AG10803 (cell line): ENCODE data around the gene PIP4P1.
"Not testable (repeated sequence)": the region's sequence is repeated elsewhere in the genome, so short reads cannot be mapped to it uniquely, and the experiment has no call there.

Experiments used
- DNase-seq: peaks from one replicate; pipeline ENCODE4 v3.0.0; 2010; ENCODE audit warnings: low read depth
- H3K4me3 ChIP-seq: 2 replicates; pipeline ENCODE4 v1.5.1; 2011; ENCODE audit warnings: mild to moderate bottlenecking, low read length, control low read depth
- TF ChIP-seq, protein P1 (sequence below): conservative IDR thresholded peaks from 2 replicates; pipeline ENCODE4 v1.5.1; 2011; ENCODE audit warnings: mild to moderate bottlenecking, low read length, control low read depth, inconsistent platforms

The PIP4P1 gene

DNA sequence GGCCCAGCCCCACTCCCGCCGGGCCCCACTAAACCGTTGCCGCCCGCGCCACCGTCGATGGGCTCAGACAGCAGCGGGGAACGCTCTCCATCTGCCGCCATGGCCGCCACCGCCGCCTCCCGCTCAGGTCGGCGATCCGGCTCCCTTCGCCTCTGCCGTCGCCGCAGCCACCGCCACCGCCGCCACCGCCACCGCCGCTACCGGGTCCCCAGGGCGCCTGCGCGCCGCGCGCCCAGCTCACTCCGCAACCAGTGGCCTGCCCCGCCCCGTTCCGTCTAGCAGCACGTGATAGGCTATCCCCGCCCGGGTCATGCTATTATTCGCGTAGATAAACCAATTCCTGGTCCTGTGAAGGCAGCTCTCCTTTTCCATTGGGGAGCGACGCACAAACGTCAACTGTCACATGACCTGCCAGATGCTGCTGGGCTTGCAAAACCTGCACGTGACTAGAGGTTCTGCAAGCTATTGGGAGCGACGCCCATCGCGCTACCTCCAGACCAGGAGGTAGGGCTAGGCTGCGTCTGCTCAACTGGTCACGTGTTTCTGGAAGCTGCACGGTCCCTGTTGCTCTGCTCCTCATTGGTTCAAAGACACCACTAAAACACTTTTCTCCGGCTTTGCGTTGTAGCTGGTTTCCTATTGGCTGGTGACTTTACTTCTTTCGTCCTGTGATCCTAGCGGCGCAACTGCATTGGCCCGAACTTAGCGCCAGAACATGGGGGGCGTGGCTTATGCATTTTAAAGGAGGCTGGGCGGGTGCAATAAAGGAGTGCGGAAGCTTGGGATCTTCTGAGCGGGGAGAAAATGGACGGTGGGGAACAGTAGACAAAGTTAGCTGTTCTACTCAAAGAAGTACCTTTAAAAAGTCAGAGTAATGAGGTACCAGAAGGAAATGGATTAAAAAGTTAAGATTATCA, at the start of gene PIP4P1:
Gene PIP4P1, minus strand, starts transcription at position 210 of the 917 bp plus-strand sequence. Its CDS starts 109 bp downstream, at position 101.
- peak; percentile 100 for DNase-seq
- TF ChIP-seq, protein P1, sequence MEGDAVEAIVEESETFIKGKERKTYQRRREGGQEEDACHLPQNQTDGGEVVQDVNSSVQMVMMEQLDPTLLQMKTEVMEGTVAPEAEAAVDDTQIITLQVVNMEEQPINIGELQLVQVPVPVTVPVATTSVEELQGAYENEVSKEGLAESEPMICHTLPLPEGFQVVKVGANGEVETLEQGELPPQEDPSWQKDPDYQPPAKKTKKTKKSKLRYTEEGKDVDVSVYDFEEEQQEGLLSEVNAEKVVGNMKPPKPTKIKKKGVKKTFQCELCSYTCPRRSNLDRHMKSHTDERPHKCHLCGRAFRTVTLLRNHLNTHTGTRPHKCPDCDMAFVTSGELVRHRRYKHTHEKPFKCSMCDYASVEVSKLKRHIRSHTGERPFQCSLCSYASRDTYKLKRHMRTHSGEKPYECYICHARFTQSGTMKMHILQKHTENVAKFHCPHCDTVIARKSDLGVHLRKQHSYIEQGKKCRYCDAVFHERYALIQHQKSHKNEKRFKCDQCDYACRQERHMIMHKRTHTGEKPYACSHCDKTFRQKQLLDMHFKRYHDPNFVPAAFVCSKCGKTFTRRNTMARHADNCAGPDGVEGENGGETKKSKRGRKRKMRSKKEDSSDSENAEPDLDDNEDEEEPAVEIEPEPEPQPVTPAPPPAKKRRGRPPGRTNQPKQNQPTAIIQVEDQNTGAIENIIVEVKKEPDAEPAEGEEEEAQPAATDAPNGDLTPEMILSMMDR = no peak
- peak within 1 kb of the TSS; percentile 94 for H3K4me3 ChIP-seq

DNA sequence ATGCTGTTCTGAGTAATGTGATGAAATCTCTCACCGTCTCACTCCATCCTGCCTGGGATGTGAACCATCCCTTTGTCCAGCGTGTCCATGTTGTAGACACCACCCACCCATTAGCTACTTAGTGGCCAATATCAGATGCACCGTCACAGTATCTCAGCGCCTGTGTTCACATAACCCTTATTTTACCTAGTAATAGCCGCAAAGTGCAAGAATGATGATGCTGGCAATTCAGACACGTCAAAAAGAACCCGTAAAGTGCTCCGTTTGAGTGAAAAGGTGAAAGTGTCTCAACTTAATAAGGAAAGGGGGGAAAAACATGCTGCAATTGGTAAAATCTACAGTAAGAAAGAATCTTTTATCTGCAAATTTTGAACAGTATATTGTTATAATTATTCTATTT, 47.1 kb upstream of the PIP4P1 start:
- H3K4me3 ChIP-seq = no peak overlapping the region
- no peak for DNase-seq
- TF ChIP-seq, protein P1 = no peak

DNA sequence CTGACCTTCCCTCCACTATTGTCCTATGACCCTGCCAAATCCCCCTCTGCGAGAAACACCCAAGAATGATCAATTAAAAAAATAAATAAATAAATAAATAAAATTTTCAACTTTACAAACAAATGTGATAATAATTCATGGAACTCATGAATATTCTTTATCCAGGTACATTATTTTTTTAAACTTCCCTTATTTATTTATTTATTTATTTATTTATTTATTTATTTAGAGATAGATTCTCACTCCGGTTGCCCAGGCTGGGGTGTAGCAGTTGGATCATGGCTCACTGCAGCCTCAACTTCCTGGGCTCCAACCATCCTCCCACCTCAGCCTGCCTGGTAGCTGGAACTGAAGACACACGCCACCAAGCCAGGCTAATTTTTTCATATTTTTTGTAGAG, 46.3 kb upstream of the PIP4P1 start:
- not testable (repeated sequence) for H3K4me3 ChIP-seq, DNase-seq

DNA sequence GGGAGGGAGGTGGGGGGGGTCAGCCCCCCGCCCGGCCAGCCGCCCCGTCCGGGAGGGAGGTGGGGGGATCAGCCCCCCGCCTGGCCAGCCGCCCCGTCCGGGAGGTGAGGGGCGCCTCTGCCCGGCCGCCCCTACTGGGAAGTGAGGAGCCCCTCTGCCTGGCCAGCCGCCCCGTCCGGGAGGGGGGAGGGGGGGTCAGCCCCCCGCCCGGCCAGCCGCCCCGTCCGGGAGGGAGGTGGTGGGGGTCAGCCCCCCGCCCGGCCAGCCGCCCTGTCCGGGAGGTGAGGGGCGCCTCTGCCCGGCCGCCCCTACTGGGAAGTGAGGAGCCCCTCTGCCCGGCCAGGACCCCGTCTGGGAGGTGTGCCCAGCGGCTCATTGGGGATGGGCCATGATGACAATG, 45.5 kb upstream of the PIP4P1 start:
- not testable (repeated sequence) for DNase-seq, H3K4me3 ChIP-seq

DNA sequence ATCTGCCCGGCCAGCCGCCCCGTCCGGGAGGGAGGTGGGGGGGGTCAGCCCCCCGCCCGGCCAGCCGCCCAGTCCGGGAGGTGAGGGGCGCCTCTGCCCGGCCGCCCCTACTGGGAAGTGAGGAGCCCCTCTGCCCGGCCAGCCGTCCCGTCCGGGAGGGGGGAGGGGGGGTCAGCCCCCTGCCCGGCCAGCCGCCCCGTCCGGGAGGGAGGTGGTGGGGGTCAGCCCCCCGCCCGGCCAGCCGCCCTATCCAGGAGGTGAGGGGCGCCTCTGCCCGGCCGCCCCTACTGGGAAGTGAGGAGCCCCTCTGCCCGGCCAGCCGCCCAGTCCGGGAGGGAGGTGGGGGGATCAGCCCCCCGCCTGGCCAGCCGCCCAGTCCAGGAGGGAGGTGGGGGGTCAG, 45.0 kb upstream of the PIP4P1 start:
- not testable (repeated sequence) for DNase-seq, H3K4me3 ChIP-seq

DNA sequence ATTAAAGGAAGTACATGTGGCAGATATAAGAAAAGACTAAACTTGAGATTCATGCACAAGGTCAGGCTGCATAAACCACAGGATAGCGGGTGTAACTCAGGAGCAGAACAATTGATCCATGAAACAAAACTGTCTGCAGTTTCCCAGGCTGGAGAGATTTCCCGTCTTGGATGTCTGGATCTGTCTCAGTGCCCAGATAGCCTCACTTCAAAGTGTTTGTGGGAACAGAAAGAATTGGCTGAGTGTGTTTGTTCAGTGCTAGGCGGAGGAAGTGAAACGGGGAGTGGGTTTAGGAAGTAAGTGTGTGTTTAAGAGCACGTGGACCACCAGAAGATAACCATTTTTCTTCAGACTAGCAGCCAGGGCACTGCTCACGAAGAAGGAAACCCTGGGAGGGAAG, 42.7 kb upstream of the PIP4P1 start:
- no peak overlapping the region for H3K4me3 ChIP-seq
- DNase-seq = no peak
- TF ChIP-seq, protein P1 = no peak

DNA sequence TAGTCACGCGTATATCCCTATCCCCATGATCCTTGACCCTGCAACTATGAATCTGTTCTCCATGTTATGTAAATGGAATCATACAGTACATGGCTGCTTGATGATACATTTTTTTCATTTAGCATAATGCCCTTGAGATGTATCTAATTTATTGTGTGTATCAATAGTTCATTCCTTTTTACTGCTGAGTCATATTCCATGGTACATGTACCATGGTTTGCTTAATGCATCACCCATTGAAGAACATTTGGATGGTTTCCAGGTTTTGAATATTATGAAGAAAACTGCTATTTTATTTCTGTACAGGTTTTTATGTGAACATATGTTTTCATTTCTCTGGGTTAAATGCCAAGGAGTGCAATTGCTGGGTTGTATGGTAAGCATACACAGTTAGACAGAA, 40.1 kb upstream of the PIP4P1 start:
- TF ChIP-seq, protein P1 = no peak
- peak; percentile 21 for DNase-seq
- no peak overlapping the region for H3K4me3 ChIP-seq

DNA sequence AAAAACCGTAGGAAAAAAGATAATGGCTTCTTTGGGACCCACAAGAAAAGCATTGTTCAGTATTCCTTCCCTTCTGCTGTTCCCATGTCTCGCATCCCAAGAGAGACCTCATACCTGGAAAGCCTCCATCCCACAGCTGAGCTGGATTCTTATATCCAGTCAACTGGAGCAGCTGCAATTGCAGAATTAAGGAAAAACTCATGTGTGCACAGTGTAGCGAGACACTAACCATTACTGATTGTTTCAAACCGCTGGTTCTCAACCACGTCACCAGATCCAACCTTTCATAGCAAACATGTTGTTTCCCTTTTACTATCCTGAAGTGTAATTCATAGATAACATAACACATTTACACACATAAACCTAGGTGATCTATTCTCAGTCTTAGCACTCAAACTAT, 38.6 kb upstream of the PIP4P1 start:
- TF ChIP-seq, protein P1 = no peak
- no peak overlapping the region for H3K4me3 ChIP-seq
- no peak for DNase-seq
